Measurements from ENCODE around the gene MRPS26. TPM values are rescaled to one million over a fixed set of nuclear protein-coding genes. Genes with fewer than 3 reads are reported as not detected.

Gene MRPS26
- total and polyA plus RNA-seq, 2 donors from 2014 or later = 39.8 to 109 TPM

DNA sequence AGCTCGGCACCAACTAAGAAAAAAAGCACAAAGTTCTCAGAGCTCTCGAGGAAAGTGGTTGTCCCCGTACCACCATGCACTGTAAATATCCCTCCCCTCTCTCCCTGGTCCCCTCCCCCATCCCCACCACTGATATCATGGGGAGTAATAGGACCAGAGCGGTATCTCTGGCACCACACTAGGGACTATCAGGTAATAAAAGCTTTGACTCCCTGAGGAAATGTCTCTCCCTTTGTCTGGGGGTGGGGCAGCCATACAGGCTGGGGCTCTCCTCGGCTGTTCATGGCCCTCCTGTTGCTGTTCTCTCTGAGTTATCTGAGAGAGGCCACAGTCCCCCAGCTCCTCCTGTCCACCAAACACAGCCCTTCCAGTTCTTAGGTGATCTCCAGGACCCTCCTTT, 7.4 kb upstream of the MRPS26 start:
- no peak overlapping the region for H3K27ac ChIP-seq (ENCODE audit: low read depth in 2 of 2, low read length in 2 of 2)
- no peak overlapping the region for H3K9ac ChIP-seq (ENCODE audit: low read length in 3 of 3)
- DNase-seq (no peak), FAIRE-seq (no peak)
- H3K9me3 ChIP-seq (ENCODE audit: control insufficient read depth in 2 of 3, insufficient read depth in 1 of 3, low read length in 3 of 3) = no peaks in the 10 kb centered on the region
- TF ChIP-seq, protein P1, sequence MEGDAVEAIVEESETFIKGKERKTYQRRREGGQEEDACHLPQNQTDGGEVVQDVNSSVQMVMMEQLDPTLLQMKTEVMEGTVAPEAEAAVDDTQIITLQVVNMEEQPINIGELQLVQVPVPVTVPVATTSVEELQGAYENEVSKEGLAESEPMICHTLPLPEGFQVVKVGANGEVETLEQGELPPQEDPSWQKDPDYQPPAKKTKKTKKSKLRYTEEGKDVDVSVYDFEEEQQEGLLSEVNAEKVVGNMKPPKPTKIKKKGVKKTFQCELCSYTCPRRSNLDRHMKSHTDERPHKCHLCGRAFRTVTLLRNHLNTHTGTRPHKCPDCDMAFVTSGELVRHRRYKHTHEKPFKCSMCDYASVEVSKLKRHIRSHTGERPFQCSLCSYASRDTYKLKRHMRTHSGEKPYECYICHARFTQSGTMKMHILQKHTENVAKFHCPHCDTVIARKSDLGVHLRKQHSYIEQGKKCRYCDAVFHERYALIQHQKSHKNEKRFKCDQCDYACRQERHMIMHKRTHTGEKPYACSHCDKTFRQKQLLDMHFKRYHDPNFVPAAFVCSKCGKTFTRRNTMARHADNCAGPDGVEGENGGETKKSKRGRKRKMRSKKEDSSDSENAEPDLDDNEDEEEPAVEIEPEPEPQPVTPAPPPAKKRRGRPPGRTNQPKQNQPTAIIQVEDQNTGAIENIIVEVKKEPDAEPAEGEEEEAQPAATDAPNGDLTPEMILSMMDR (IDR thresholded peaks at IDR 0.05; ENCODE audit: borderline replicate concordance, extremely low read depth, insufficient read depth) = no peak
- peaks cover 2 to 12% (median 4%) of the 10 kb centered on the region in 3 donors for H3K4me1 ChIP-seq (ENCODE audit: control insufficient read depth in 2 of 3, insufficient read depth in 2 of 3, low read depth in 1 of 3, low read length in 3 of 3)
- H3K4me3 ChIP-seq (ENCODE audit: low read length in 3 of 3) = no peak overlapping the region
- intact Hi-C loops (cut with DNase I) = no loop called here
- no peaks in the 10 kb centered on the region for H3K27me3 ChIP-seq (ENCODE audit: control insufficient read depth, insufficient read depth, low read length)
- peaks cover 6 to 49% (median 33%) of the 10 kb centered on the region in 3 donors for H3K36me3 ChIP-seq (ENCODE audit: control insufficient read depth in 2 of 3, insufficient read depth in 3 of 3, low read length in 3 of 3)

DNA sequence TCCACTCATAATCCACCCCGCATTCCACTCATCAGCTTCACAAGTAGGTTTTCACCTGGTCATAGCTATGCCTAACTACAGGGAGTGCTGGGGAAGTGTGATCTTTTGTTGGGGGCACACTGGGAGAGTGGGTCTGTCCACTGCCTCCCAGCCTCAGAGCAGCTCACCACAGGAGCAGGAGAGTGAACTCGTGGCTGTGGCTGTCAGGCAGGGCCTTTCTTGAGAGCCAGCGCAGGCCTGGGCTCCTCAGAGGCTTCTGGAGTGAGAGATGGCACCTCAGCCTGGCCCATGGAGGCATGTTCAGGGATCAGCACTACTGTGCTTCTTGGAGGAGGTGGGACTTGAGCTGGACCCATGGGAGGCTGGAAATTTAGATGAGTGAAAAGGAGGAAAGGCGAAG, 6.4 kb upstream of the MRPS26 start:
- DNase-seq (no peak), FAIRE-seq (no peak)
- Histone ChIP-seq H3K36me3 (ENCODE audit: control insufficient read depth in 2 of 3, insufficient read depth in 3 of 3, low read length in 3 of 3) (peaks cover 6 to 49% (median 33%) of the 10 kb centered on the region in 3 donors), H3K4me1 (ENCODE audit: control insufficient read depth in 2 of 3, insufficient read depth in 2 of 3, low read depth in 1 of 3, low read length in 3 of 3) (peaks cover 2 to 12% (median 4%) of the 10 kb centered on the region in 3 donors), H3K27me3 (ENCODE audit: control insufficient read depth, insufficient read depth, low read length) (no peaks in the 10 kb centered on the region), H3K4me3 (ENCODE audit: low read length in 3 of 3) (no peak overlapping the region), H3K9ac (ENCODE audit: low read length in 3 of 3) (no peak overlapping the region), H3K9me3 (ENCODE audit: control insufficient read depth in 2 of 3, insufficient read depth in 1 of 3, low read length in 3 of 3) (no peaks in the 10 kb centered on the region), H3K27ac (ENCODE audit: low read depth in 2 of 2, low read length in 2 of 2) (no peak overlapping the region)
- intact Hi-C loops (cut with DNase I) = no loop called here
- TF ChIP-seq, protein P1 (IDR thresholded peaks at IDR 0.05; ENCODE audit: borderline replicate concordance, extremely low read depth, insufficient read depth) = no peak

DNA sequence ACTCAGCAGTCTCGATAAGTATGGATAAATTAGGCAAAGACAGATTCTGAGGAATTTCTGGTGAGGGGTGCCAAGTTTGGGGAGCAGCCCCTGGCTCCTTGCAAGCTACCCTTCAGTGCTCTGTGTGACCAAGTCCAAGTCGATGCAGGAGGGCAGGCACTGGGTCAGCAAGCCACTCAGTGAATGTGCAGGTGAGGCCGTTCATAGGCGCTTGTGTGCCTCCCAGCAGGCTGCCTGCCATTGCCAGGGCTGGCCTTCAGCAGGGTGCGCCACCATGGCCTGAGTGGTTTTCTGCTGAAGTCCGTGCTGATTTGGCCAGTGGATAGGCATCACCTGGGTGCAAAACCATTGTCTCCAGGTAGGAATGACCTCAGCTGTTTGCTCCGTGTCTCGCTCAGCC, 5.8 kb upstream of the MRPS26 start:
- no peaks in the 10 kb centered on the region for H3K9me3 ChIP-seq (ENCODE audit: control insufficient read depth in 2 of 3, insufficient read depth in 1 of 3, low read length in 3 of 3)
- no peak overlapping the region for H3K27ac ChIP-seq (ENCODE audit: low read depth in 2 of 2, low read length in 2 of 2)
- no peaks in the 10 kb centered on the region for H3K27me3 ChIP-seq (ENCODE audit: control insufficient read depth, insufficient read depth, low read length)
- intact Hi-C loops (cut with DNase I) = no loop called here
- H3K4me1 ChIP-seq (ENCODE audit: control insufficient read depth in 2 of 3, insufficient read depth in 2 of 3, low read depth in 1 of 3, low read length in 3 of 3) = peaks cover 2 to 12% (median 5%) of the 10 kb centered on the region in 3 donors
- DNase-seq = no peak
- no peak overlapping the region for H3K4me3 ChIP-seq (ENCODE audit: low read length in 3 of 3)
- peaks cover 6 to 48% (median 31%) of the 10 kb centered on the region in 3 donors for H3K36me3 ChIP-seq (ENCODE audit: control insufficient read depth in 2 of 3, insufficient read depth in 3 of 3, low read length in 3 of 3)
- H3K9ac ChIP-seq (ENCODE audit: low read length in 3 of 3) = no peak overlapping the region
- TF ChIP-seq, protein P1 (IDR thresholded peaks at IDR 0.05; ENCODE audit: borderline replicate concordance, extremely low read depth, insufficient read depth) = no peak
- no peak for FAIRE-seq

Data from kidney (tissue), 14 donors.